Astrocyte of the cerebellum (primary cell): ENCODE data around the gene ACLY.

Experiments used
- DNase-seq: peaks from one replicate; pipeline ENCODE4 v3.0.0-alpha.2; 2011; ENCODE audit warnings: low read depth
- H3K4me3 ChIP-seq: 2 replicates; pipeline ENCODE4 v1.5.1; 2011; ENCODE audit warnings: mild to moderate bottlenecking, low read depth, low read length, moderate library complexity
- in situ Hi-C: cut with HindIII; loops from 2 replicates; pipeline ENCODE4 v1.10.0; 2017; ENCODE audit warnings: low sequenced_read_pairs
- TF ChIP-seq, protein P1 (sequence below): IDR thresholded peaks from 2 replicates; pipeline ENCODE4 v1.5.1; 2012; ENCODE audit warnings: low read length, low read depth, moderate library complexity, mild to moderate bottlenecking; ENCODE audit errors: missing control alignments

Gene ACLY

GRCh38 chr17:41930009-41930832 is 11.5 kb upstream of the ACLY start, which contains the start of gene ODAD4:
Gene ODAD4, plus strand, starts transcription at chr17:41930617. Its CDS starts 107 bp downstream, at chr17:41930724.
- in situ Hi-C loops: no loop called here
- TF ChIP-seq, protein P1, sequence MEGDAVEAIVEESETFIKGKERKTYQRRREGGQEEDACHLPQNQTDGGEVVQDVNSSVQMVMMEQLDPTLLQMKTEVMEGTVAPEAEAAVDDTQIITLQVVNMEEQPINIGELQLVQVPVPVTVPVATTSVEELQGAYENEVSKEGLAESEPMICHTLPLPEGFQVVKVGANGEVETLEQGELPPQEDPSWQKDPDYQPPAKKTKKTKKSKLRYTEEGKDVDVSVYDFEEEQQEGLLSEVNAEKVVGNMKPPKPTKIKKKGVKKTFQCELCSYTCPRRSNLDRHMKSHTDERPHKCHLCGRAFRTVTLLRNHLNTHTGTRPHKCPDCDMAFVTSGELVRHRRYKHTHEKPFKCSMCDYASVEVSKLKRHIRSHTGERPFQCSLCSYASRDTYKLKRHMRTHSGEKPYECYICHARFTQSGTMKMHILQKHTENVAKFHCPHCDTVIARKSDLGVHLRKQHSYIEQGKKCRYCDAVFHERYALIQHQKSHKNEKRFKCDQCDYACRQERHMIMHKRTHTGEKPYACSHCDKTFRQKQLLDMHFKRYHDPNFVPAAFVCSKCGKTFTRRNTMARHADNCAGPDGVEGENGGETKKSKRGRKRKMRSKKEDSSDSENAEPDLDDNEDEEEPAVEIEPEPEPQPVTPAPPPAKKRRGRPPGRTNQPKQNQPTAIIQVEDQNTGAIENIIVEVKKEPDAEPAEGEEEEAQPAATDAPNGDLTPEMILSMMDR: peak; percentile 56
- peak within 1 kb of the TSS; percentile 59 for H3K4me3 ChIP-seq
- peak; percentile 95 for DNase-seq

GRCh38 chr17:41928693-41929251 is 10.0 kb upstream of the ACLY start:
- H3K4me3 ChIP-seq: no peak overlapping the region
- in situ Hi-C loops: no loop called here
- DNase-seq: no peak
- TF ChIP-seq, protein P1: no peak

- TF ChIP-seq, protein P1: no peak
- in situ Hi-C loops: no loop called here
- H3K4me3 ChIP-seq: no peak overlapping the region
- DNase-seq: no peak
Observed at GRCh38 chr17:41925991-41926590, 7.3 kb upstream of the ACLY start.

- TF ChIP-seq, protein P1: no peak
Observed at GRCh38 chr17:41920580-41920955, 1.8 kb upstream of the ACLY start.

GRCh38 chr17:41919840-41920579 is 1.3 kb upstream of the ACLY start:
- TF ChIP-seq, protein P1: no peak
- no peak overlapping the region for H3K4me3 ChIP-seq
- DNase-seq: no peak
- in situ Hi-C loops: no loop called here

More at GRCh38 chr17:41920580-41920955, 1.8 kb upstream of the ACLY start:
- DNase-seq: no peak
- H3K4me3 ChIP-seq: no peak overlapping the region
- in situ Hi-C loops: no loop called here

- DNase-seq: peak; percentile 27
- TF ChIP-seq, protein P1: no peak
- H3K4me3 ChIP-seq: peak overlapping the region; percentile 93
- in situ Hi-C loops: no loop called here
Observed at GRCh38 chr17:41919165-41919817, 540 bp upstream of the ACLY start.
